GM19193 (cell line): Measurements from ENCODE around the gene LCAT.

Experiments used
- POLR2A ChIP-seq: IDR thresholded peaks from 4 replicates; pipeline ENCODE4 v1.6.1; 2011; ENCODE audit not compliant: insufficient read depth, insufficient read length; ENCODE audit errors: extremely low read depth

The LCAT gene

DNA sequence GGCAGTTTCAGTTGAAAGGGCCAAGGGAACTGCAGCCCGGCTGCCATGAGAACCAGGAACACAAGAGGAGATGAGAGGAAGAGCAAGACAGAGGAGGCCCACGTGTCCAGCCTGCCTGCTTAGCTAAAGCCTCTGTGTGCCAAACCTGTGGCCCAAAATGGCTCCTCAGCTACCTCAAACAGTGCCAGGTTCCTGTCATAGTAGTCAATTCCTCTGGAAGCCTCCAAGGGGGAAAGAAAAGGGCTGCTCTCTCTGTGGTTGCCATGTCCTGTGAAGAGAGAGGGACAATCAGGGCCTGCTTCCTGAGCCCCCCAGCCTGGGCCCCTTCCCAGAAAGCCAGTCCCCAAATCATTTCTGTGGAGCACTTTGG lies 19.4 kb upstream of the LCAT start:
- TF ChIP-seq POLR2A = no peak

DNA sequence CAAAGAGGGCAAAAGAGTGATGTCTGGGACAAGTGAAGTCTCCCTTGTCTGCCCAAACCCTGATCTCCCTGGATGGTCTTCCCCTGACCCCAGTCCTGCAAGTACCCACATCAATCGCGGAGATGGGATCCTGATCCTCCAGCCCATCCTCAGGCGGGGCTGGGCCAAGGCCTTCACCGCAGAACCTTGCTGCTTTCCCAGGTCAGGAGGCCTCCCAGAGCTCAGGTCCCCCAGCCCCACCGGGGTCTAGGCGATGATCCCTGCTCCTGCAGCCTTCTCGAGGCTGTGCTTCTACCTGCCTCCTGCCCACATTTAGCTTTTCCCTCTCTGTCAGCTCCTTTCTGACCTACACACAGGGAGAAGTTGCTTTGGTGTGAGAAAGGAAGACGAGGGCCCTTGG lies 18.2 kb upstream of the LCAT start:
- TF ChIP-seq POLR2A = no peak

DNA sequence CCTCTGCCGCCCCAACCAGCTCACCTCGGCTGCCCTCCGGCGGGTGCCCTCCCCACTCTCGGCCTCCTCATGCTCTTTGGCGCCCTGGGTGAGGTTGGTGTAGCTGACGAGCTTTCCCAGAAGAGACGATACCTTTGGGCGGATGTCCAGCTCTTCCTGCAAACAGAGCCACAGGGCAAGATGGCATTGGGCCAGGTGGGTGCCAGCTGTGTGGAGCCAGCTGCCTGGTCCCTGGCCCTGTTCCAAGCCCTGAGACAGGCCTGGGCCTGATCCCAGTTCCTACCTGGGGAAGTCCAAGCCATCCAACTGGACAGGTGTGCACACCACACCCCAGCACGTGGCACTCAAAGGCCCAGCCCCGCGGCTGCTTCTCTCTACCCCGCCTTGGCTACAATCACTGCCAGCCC lies 17.6 kb upstream of the LCAT start:
- TF ChIP-seq POLR2A = no peak

DNA sequence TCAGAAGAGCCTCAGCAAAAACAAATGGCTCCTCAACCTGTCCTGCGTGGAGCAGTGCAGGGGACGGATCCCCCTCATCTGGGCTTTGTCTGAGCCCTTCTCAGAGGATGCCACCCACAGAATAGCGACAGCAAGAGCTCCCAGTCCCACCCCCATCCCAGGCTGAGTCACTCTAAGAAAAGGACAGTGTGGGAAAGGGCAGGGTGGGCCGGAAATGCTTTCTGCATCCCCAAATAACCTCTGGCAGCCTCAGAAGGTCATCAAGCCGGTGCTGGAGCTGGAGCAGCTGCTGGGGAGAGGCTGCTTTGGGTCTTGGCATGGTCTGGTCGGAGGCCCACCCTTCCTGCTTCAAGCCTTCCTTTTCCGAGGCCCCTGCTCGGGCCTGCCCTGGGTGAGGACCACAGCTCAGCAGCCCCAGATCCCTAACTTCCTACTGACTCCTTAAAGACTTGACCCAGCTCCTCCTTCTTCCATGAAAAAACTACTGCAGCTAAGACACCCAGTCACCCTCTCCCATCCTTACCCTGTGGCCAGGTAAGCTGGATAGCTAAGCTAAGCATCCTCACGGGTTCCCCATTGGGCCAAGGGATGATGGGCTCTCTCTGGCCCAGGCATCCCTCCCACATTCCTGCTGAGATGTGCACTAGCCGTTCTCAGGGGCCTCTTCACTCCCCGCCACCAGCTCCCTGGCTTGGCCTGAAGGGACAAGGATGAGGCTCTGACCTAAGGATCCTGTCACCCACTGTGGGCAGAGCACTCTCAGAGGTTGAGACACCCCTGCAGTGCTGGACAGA lies 15.8 kb upstream of the LCAT start:
- TF ChIP-seq POLR2A = no peak

DNA sequence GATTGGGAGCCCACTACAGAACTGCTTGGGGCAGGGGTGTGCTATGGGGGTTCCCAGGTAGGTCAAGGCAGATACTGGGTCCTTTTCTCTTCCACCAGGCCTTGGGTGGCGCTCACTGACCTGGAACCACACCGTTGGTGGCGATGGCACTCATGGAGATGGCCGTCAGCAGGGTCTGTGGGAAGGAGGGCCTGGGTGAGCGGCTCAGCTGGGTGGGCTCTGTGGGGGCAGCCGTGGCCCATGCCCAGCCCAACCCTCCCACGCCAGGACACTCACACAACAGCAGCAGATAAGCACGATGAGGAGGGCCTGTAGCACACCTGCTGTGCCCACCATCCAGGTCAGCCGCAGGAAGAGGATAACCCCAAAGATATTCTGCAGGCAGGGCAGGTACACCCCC lies 13.7 kb upstream of the LCAT start:
- TF ChIP-seq POLR2A = no peak

DNA sequence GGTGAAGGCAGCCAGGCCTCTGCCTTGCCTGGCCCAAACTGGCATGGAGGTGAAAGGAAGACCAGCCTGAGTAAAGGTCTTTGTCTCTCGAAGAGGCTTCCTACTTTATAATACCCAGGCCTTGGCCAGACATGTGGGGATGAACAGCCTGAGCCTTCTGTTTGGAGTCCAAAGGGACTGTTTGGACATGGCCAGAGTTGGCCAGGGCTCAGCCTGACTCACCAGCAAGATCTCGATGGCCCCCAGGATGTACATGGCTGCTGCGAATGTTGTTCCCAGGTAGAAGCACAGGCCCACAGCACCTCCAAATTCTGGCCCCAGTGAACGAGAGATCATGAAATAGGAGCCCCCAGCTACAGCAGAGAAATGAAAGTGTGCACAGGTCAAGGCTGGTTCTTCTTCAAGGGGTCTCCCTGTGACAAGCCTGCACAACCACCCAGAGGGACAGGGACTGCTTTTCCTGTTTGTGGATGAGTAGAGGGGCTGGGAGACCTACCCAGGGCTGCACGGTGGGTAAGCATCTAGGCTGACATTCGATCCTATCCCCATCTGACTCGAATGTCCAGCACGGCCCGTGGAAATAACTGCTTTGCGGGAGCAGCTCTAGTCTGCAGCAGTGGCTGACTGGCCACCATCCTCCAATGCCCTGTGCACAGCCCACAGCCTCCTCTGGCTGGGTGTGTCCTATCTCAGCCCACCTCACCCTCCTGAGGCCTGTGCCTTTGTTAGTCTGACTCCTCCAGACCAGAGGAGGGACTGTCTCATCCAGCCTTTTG lies 10.7 kb upstream of the LCAT start:
- TF ChIP-seq POLR2A = no peak

DNA sequence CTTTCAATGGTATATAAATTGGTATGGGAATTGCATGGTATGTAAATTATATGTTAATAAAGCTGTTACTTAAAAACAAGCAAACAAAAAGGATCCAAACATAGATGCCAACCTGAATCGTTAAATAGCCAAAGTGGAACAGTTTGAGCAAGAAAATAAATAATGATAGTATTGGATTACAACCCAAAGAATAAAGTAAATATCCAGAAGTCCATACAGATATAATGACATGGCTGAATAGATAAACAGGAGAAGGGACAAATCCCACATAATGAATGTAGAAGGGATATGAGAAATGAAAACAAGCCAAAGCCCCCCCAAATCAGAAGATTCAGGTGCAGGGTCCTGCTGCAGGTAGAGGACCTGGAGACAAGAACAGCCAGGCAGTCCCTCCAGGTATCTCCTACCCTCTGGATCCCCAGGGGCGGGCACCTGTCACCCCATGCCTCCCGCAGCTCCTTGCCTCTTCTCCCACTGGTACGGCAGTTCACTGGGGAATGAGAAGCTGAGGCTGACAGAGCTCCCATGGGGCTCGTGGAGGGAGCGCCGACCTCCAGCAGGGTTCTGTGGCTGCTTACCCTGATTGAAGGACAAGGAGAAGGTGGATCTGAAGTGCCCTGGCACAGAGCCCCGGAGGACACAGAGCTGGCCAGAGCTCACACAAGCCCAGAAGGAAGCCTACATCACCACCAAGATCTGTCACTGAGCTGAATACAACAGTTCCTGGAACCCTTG lies 9.9 kb upstream of the LCAT start:
- no peak for TF ChIP-seq POLR2A

DNA sequence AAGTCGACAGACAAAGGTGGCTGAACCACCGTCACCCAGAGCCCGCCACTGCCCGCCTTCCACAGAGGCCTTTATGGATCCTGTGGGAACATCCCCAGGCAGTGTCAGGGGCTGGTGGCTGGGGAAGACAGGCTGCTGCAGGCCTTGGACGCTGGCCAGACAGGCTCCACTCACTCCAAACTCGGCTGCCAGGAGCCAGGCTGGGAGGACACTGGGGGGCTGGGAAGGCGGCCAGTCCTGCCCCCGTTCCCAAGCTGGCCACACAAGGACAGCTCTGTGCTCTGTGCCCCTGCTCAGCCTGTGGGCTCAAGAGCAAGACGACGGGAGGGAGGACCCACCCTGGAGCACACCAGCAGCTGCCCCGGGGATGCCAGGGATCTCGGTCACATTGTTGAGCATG lies 7.6 kb upstream of the LCAT start:
- no peak for TF ChIP-seq POLR2A

DNA sequence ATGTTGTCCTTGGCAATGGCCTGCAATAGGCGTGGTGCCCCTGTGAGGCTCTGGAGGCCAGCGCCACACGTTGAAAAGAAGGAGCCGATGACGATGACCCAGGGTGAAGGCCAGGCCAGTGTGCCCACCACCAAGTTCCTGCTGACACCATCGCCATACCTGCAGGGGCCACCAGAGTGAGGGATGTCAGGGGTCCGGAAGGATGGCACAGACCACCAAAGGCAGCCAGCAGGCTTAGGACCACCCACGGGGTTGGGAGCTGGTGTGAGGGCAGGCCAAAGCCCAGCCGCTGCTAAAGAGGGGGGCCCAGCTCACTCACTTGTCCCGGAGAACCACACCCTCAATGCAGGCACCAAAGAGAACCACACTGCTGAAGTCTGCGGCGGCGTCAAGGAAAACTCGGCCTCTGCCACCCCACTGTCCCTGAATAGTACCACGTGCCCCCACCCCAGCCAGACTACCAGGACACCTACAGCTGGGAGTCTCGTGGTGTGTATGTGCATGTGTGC lies 6.5 kb upstream of the LCAT start:
- TF ChIP-seq POLR2A = no peak

DNA sequence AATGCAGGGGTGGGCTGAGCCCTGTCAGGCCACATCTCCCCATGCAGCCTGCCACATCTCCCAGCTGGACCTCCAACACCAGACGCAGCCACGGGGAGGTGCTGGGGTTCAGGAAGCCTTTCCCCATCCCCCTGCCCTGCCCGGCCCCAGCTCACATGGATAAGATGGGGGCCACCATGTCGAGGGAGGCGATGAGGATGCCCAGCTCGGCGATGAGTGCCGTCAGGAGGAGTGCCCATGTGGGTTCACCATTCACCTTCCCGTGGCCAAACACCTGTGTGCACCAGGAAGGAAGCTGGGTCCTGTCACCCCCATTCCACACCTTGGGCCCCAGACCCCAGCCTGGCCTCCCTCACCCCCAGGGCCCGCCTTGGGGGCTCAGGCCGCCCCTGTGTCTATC lies 5.7 kb upstream of the LCAT start:
- TF ChIP-seq POLR2A = no peak

DNA sequence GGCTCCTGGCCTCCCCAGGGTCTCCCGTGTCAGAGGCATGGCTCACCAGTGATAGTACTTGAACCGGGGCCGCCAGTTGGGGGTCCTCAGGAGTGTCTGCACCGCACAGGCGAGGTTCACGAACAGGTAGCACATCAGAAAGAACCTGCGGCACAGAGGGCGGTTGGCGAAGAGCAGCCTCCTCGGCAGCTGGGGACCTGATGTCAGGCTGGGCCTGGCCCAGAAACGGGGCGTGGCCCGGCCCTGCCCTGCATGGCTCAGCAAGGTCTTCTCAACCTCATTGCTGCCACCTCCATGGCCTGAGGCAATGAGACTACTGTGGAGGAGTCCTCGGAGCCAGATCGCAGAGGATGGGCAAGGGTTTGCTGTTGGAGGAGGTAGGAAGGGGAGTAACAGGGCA lies 4.1 kb upstream of the LCAT start:
- no peak for TF ChIP-seq POLR2A

DNA sequence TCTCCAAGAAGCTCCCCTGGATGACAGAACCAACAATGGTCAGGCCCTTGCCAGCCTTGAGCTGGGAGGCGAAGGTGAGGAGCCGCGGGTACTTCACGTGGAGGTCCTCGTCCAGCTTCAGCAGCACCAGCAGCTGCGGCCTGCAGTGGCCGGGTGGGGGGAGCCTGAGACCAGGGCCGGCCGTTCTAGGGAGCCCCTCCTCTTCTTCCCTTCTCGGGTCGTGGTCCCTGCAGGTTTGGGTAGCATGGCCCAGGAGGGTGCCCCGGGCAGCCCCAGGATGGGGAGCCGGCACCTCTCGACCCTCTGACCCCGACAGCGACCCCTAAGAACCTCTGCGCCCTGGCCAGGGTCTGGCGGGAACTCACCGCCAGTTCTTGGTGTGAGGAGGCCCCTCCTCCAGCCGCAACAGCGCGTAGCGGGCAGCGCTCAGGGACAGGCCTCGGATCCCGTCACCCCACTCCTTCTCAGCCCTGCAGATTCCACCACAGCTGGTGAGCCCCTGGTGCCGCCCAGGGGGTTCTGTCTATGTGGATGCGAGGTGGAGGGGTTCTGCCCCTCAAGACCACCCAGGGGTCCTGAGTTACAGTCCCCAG lies 3.1 kb upstream of the LCAT start:
- no peak for TF ChIP-seq POLR2A

DNA sequence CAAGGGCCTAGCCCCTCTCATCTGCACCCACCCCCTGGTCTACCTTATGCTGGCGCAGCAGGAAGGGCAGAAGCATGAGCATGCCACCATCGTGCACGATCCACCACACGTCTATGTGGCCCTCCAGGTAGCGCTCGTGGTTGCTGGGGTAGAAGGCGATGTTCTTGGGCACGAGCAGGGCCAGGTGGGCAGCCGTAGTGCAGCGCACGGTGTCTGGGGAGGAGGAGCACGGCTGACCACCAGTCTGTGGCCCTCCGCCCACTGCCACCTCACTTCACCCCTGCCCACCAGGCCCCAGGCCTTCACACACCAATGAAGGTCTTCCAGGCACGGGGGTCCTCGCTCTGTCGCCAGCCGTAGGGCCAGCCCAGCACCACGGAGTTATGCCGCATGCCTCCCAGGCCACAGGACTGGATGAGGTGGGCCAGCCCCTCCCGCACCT lies 2.2 kb upstream of the LCAT start:
- TF ChIP-seq POLR2A = no peak

DNA sequence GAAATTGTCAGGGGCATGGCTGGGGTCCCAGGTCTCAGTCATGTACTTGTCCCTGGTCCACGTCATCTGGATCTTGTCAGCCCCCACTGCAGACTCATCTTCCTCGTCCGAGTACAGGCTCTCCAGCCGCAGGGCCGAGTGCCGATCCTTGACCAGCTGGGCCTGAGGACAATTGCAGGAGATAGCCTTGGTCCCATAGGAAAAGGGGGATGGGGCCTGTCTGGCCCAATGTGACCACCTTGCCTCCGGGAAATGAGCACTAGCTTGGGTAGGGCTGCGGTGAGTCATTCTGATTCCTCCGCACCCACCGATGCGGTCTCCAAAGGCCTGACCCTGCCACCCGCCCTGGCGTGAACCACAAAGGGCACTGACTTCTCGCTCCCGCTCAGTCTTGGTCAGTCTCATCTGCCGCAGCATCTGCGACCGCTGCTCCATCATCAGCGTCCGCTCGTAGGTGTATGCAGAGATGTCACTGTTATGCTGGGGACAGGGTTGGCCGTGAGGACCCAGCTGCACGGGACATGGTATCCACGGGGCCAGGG lies 1.5 kb upstream of the LCAT start:
- TF ChIP-seq POLR2A = no peak
